Psoas muscle (tissue), 8 donors: Measurements from ENCODE around the gene APOLD1. TPM values are rescaled to one million over a fixed set of nuclear protein-coding genes. Genes with fewer than 3 reads are reported as not detected.
"Not testable (repeated sequence)": the region's sequence is repeated elsewhere in the genome, so short reads cannot be mapped to it uniquely, and the experiment has no call there.

Experiments
- ATAC-seq, 4 donors: fragments of 200-7000 bp; cut with Tn5 transposase; one replicate each; pipeline ENCODE4 v1.9.1; 2020; ENCODE audit warnings: moderate library complexity in 3 of 4, mild to moderate bottlenecking in 2 of 4
- DNase-seq, 2 donors: peaks; one replicate each; pipeline ENCODE4 v3.0.0-alpha.2; 2020
- H3K27ac ChIP-seq: fragments of 200-600 bp; one replicate; pipeline ENCODE4 v1.8.0; 2022
- H3K27me3 ChIP-seq, 3 donors: fragments of 200-600 bp in 1 of 3; one replicate each; pipeline versions ENCODE4 v1.6.1 to v1.8.0; 2013 to 2022; ENCODE audit warnings: low read length in 2 of 3, mild to moderate bottlenecking in 2 of 3, moderate library complexity in 1 of 3; ENCODE audit not compliant: insufficient read depth in 3 of 3
- H3K36me3 ChIP-seq, 2 donors: fragments of 200-600 bp in 1 of 2; one replicate each; pipeline versions ENCODE4 v1.6.1 to v1.8.0; 2013 to 2022; ENCODE audit warnings: low read depth in 1 of 2, mild to moderate bottlenecking in 1 of 2, moderate library complexity in 1 of 2; ENCODE audit not compliant: insufficient read depth in 1 of 2
- H3K4me1 ChIP-seq: fragments of 200-600 bp; one replicate; pipeline ENCODE4 v1.8.0; 2022
- H3K4me3 ChIP-seq: fragments of 200-600 bp; one replicate; pipeline ENCODE4 v1.8.0; 2022; ENCODE audit warnings: mild to moderate bottlenecking
- H3K9me3 ChIP-seq: fragments of 200-600 bp; one replicate; pipeline ENCODE4 v1.8.0; 2022
- CTCF ChIP-seq: fragments of 200-600 bp; IDR thresholded peaks from one replicate; pipeline ENCODE4 v1.8.0; 2022; ENCODE audit warnings: antibody characterized with exemption
- WGBS, 3 donors: extraction: QIAGEN DNeasy Blood & Tissue Kit; methylation state at CpG; one replicate each; pipeline versions ENCODE4 v1.1.6 to v1.1.7; 2013; 5-methylcytosine and 5-hydroxymethylcytosine counted together
- intact Hi-C, 2 donors: fragments of 100-400 bp; cut with DNase I; formaldehyde crosslinking; loops; one replicate each; pipeline versions ENCODE4 v1.11.0 to v1.14.2; 2022
- polyA plus RNA-seq, 3 donors: library from polyadenylated mRNA; stranded (reverse); fragments of 200-250 nt; gene quantifications; one replicate each; pipeline ENCODE4 v1.2.3, GENCODE V29; 2013
- total RNA-seq, 4 donors: library from RNA; stranded (reverse); fragmentation: NEBNext Ultra II Directional in 2 of 4; extraction: Animal tissue kit (Norgen Biotek cat#: 25700) in 2 of 4; gene quantifications; one replicate each; pipeline versions ENCODE4 v1.2.1 to v1.2.4, GENCODE V29; 2021 to 2023
- donor health status: healthy with polysubstance abuse.
- donor health status: DM: no; HTN: no; CAD: no; lungs with moderate emphysema.
- donor health status: Bipolar disorder and iron deficiency.
- donor health status: healthy.
- donor health status: DM: yes; HTN: yes; CAD: no.
- donor health status: DM: no; HTN: no; CAD: no.
- donor health status: DM: no; HTN: no; CAD: no.
- donor health status: DM: yes; HTN: yes; CAD: no.

APOLD1 gene
- total and polyA plus RNA-seq, 7 donors: 6.1 to 22.6 (median 17.0) TPM

- no peak for ATAC-seq
- Histone ChIP-seq H3K9me3 (no peaks in the 10 kb centered on the region), H3K27me3 (no peaks in the 10 kb centered on the region), H3K36me3 (peaks cover 15 to 57% of the 10 kb centered on the region in 2 donors), H3K4me3 (no peak overlapping the region), H3K4me1 (peaks cover 34% of the 10 kb centered on the region), H3K27ac (no peak overlapping the region)
- intact Hi-C loops: loop anchor here in 1 of 2 donors (10.0 kb wide), 1 partner anchor 674 kb away; no protein-coding TSS in a partner anchor
- WGBS, 3 donors: 93 to 96% (median 93%) methylated on average over 2 of the region's 2 CpGs
- DNase-seq: no peak
- TF ChIP-seq CTCF: no peak
These were observed 33.8 kb downstream of the APOLD1 start for GRCh38 chr12:12819221-12819620.

- Histone ChIP-seq H3K4me3 (no peak overlapping the region), H3K27me3 (no peaks in the 10 kb centered on the region), H3K36me3 (peaks cover 15 to 57% of the 10 kb centered on the region in 2 donors), H3K4me1 (peaks cover 27% of the 10 kb centered on the region), H3K27ac (peak overlapping the region; percentile 18), H3K9me3 (no peaks in the 10 kb centered on the region)
- TF ChIP-seq CTCF: no peak
- DNase-seq (no peak), ATAC-seq (peak in 2 of 4 donors; percentile 21 to 68)
- WGBS, 3 donors: 33 to 53% (median 35%) methylated on average over 2 of the region's 2 CpGs
- intact Hi-C loops: loop anchor here in 1 of 2 donors (10.0 kb wide), 1 partner anchor 675 kb away; no protein-coding TSS in a partner anchor
These were observed 34.4 kb downstream of the APOLD1 start for GRCh38 chr12:12819752-12820311.

- 97 to 98% (median 97%) methylated on average over 11 of the region's 11 CpGs for WGBS, 3 donors
- Histone ChIP-seq H3K4me1 (peaks cover 22% of the 10 kb centered on the region), H3K36me3 (peaks cover 16 to 57% of the 10 kb centered on the region in 2 donors)
- H3K9me3 ChIP-seq, ATAC-seq, H3K27ac ChIP-seq, H3K4me3 ChIP-seq, DNase-seq, intact Hi-C loops, H3K27me3 ChIP-seq: not testable (repeated sequence)
These were observed 34.9 kb downstream of the APOLD1 start for GRCh38 chr12:12820376-12820775.

- Histone ChIP-seq H3K27me3 (no peaks in the 10 kb centered on the region), H3K4me1 (peaks cover 7% of the 10 kb centered on the region), H3K27ac (no peak overlapping the region), H3K4me3 (no peak overlapping the region), H3K36me3 (peaks cover 26 to 65% of the 10 kb centered on the region in 2 donors), H3K9me3 (no peaks in the 10 kb centered on the region)
- intact Hi-C loops: no loop called here
- ATAC-seq (no peak), DNase-seq (no peak)
- TF ChIP-seq CTCF: no peak
- WGBS, 3 donors: 91 to 92% (median 92%) methylated on average over 6 of the region's 6 CpGs
These were observed 36.5 kb downstream of the APOLD1 start for GRCh38 chr12:12821975-12822374.

GRCh38 chr12:12822886-12823285 lies 37.4 kb downstream of the APOLD1 start:
- Histone ChIP-seq H3K4me1 (peaks cover 5% of the 10 kb centered on the region), H3K4me3 (no peak overlapping the region), H3K27ac (no peak overlapping the region), H3K36me3 (peaks cover 27 to 74% of the 10 kb centered on the region in 2 donors), H3K9me3 (no peaks in the 10 kb centered on the region), H3K27me3 (no peaks in the 10 kb centered on the region)
- TF ChIP-seq CTCF: no peak
- no peak for DNase-seq
- intact Hi-C loops: no loop called here
- WGBS, 3 donors: 94 to 100% (median 97%) methylated on average over 4 of the region's 4 CpGs
- no peak for ATAC-seq
